Measurements from ENCODE around the gene LSG1.
"Not testable (repeated sequence)": the region's sequence is repeated elsewhere in the genome, so short reads cannot be mapped to it uniquely, and the experiment has no call there.

The LSG1 gene

GRCh38 chr3:194654443-194654842 lies 17.5 kb downstream of the LSG1 start:
- Mint-ChIP-seq H3K9me3 (no peaks in the 10 kb centered on the region), H3K36me3 (ENCODE audit: low read depth) (peaks cover 57% of the 10 kb centered on the region), H3K27ac (peak overlapping the region; percentile 86), H3K27me3 (ENCODE audit: low read depth) (no peaks in the 10 kb centered on the region), H3K4me3 (peak overlapping the region; percentile 70), H3K4me1 (ENCODE audit: low read depth) (peaks cover 24% of the 10 kb centered on the region)

GRCh38 chr3:194647747-194648146 lies 24.2 kb downstream of the LSG1 start:
- no peak overlapping the region for H3K4me3 Mint-ChIP-seq
- H3K4me1 Mint-ChIP-seq (ENCODE audit: low read depth) = no peaks in the 10 kb centered on the region
- H3K9me3 Mint-ChIP-seq = no peaks in the 10 kb centered on the region
- H3K36me3 Mint-ChIP-seq (ENCODE audit: low read depth) = peaks cover 47% of the 10 kb centered on the region
- no peaks in the 10 kb centered on the region for H3K27me3 Mint-ChIP-seq (ENCODE audit: low read depth)
- H3K27ac Mint-ChIP-seq = no peak overlapping the region

DNA sequence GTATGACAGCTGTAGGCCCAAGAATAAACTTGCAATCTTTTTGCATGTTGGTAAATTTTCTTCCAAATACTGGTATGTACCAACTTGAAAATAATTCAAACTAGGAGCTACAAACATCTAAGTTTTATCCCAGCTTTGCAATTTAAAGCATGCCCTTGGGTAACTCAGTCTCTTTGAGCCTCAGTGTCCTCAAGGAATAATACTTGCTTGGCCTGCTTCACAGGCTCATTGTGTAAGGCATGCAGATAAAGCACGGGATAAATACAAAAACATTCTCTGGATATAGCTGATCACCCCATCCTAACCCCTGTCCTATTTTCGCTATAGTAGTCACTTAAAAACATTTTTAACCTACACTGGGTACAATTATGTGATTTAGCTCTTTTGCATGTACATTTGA lies 29.2 kb downstream of the LSG1 start:
- Mint-ChIP-seq H3K36me3 (ENCODE audit: low read depth) (peaks cover 44% of the 10 kb centered on the region), H3K27ac (no peak overlapping the region), H3K4me3 (no peak overlapping the region), H3K9me3 (no peaks in the 10 kb centered on the region), H3K27me3 (ENCODE audit: low read depth) (no peaks in the 10 kb centered on the region), H3K4me1 (ENCODE audit: low read depth) (no peaks in the 10 kb centered on the region)

DNA sequence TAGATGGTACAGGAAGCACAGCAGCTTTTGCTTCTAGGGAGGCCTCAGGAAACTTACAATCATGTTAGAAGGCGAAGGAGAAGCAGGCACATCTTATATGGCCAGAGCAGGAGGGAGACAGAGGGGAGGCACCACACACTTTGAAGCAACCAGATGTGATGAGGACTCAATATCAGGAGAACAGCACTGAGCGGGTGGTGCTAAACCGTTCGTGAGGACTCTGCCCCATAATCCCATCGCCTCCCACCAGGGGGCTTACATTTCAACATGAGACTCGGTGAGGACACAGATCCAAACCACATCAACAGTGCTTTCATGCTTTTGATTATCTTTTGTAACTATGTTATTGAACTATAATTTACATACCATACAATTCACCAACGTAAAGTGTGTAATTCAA lies 31.2 kb downstream of the LSG1 start:
- Mint-ChIP-seq H3K9me3 (no peaks in the 10 kb centered on the region), H3K27ac (no peak overlapping the region), H3K36me3 (ENCODE audit: low read depth) (peaks cover 37% of the 10 kb centered on the region), H3K27me3 (ENCODE audit: low read depth) (no peaks in the 10 kb centered on the region), H3K4me1 (ENCODE audit: low read depth) (no peaks in the 10 kb centered on the region), H3K4me3 (no peak overlapping the region)

GRCh38 chr3:194638991-194639605 lies 32.9 kb downstream of the LSG1 start:
- Mint-ChIP-seq H3K4me3 (no peak overlapping the region), H3K27ac (no peak overlapping the region), H3K27me3 (ENCODE audit: low read depth) (no peaks in the 10 kb centered on the region), H3K36me3 (ENCODE audit: low read depth) (peaks cover 26% of the 10 kb centered on the region), H3K4me1 (ENCODE audit: low read depth) (no peaks in the 10 kb centered on the region), H3K9me3 (no peaks in the 10 kb centered on the region)

- Mint-ChIP-seq H3K9me3 (no peaks in the 10 kb centered on the region), H3K4me1 (ENCODE audit: low read depth) (no peaks in the 10 kb centered on the region), H3K4me3 (no peak overlapping the region), H3K27me3 (ENCODE audit: low read depth) (no peaks in the 10 kb centered on the region), H3K36me3 (ENCODE audit: low read depth) (peaks cover 22% of the 10 kb centered on the region), H3K27ac (no peak overlapping the region)
Observed at GRCh38 chr3:194637541-194638400, 34.2 kb downstream of the LSG1 start.

- Mint-ChIP-seq H3K4me1 (ENCODE audit: low read depth) (peaks cover 2% of the 10 kb centered on the region), H3K9me3 (no peaks in the 10 kb centered on the region), H3K27ac (no peak overlapping the region), H3K36me3 (ENCODE audit: low read depth) (peaks cover 18% of the 10 kb centered on the region), H3K4me3 (no peak overlapping the region), H3K27me3 (ENCODE audit: low read depth) (no peaks in the 10 kb centered on the region)
Observed at GRCh38 chr3:194637066-194637465, 34.9 kb downstream of the LSG1 start.

- H3K27me3 Mint-ChIP-seq (ENCODE audit: low read depth) = no peaks in the 10 kb centered on the region
- H3K27ac Mint-ChIP-seq = no peak within 1 kb of the TSS
- H3K9me3 Mint-ChIP-seq = peaks cover 3% of the 10 kb centered on the region
- H3K36me3 Mint-ChIP-seq (ENCODE audit: low read depth) = no peaks in the 10 kb centered on the region
- peak within 1 kb of the TSS; percentile 78 for H3K4me3 Mint-ChIP-seq
- H3K4me1 Mint-ChIP-seq (ENCODE audit: low read depth) = peaks cover 2% of the 10 kb centered on the region
Observed at GRCh38 chr3:194633349-194634004, 38.5 kb downstream of the LSG1 start, which contains the start of gene TMEM44. Gene TMEM44, minus strand, starts transcription at chr3:194633419. Its CDS starts 204 bp downstream, at chr3:194633215.

DNA sequence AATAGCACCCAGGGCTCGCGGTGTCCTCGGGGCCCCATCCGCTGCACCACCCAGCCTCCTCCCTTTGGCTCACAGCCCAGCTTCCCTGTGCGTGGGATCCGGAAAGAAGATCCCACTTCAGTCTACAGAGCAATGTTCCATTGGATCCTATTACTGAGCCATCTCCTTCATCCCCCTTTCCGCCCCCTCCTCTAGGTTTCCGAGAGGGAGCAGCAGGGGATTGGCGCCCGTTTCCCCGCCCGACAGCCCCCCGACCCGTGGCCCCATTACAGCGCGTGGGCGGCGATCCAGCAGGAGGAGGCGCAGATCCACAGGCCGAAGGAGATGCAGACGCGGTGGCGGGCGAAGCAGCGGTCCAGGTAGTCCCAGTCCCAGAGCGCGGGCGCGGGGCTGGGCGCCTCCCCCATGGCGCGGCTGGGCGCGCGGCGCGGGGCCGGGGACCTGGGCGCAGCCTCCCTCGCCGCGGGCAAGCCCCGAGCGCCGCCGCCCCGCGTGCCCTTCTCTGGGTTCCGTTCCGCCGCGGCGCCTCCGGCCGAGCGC lies 39.1 kb downstream of the LSG1 start:
- H3K4me1 Mint-ChIP-seq (ENCODE audit: low read depth) = peaks cover 2% of the 10 kb centered on the region
- peaks cover 3% of the 10 kb centered on the region for H3K9me3 Mint-ChIP-seq
- H3K36me3 Mint-ChIP-seq (ENCODE audit: low read depth) = no peaks in the 10 kb centered on the region
- no peaks in the 10 kb centered on the region for H3K27me3 Mint-ChIP-seq (ENCODE audit: low read depth)
- H3K27ac Mint-ChIP-seq = no peak overlapping the region
- H3K4me3 Mint-ChIP-seq = peak overlapping the region; percentile 78

- Mint-ChIP-seq H3K36me3 (ENCODE audit: low read depth) (no peaks in the 10 kb centered on the region), H3K27ac (no peak overlapping the region), H3K9me3 (peaks cover 3% of the 10 kb centered on the region), H3K4me3 (peak overlapping the region; percentile 78), H3K4me1 (ENCODE audit: low read depth) (peaks cover 2% of the 10 kb centered on the region), H3K27me3 (ENCODE audit: low read depth) (no peaks in the 10 kb centered on the region)
Observed at GRCh38 chr3:194632226-194632808, 39.7 kb downstream of the LSG1 start.

GRCh38 chr3:194631696-194632095 lies 40.3 kb downstream of the LSG1 start:
- Mint-ChIP-seq H3K9me3 (peaks cover 3% of the 10 kb centered on the region), H3K4me3 (no peak overlapping the region), H3K36me3 (ENCODE audit: low read depth) (no peaks in the 10 kb centered on the region), H3K27ac (no peak overlapping the region), H3K4me1 (ENCODE audit: low read depth) (peaks cover 2% of the 10 kb centered on the region), H3K27me3 (ENCODE audit: low read depth) (no peaks in the 10 kb centered on the region)

GRCh38 chr3:194630681-194631080 lies 41.3 kb downstream of the LSG1 start:
- H3K27me3 Mint-ChIP-seq (ENCODE audit: low read depth); H3K27ac Mint-ChIP-seq; H3K4me3 Mint-ChIP-seq; H3K9me3 Mint-ChIP-seq; H3K36me3 Mint-ChIP-seq (ENCODE audit: low read depth); H3K4me1 Mint-ChIP-seq (ENCODE audit: low read depth): not testable (repeated sequence)

- no peak overlapping the region for H3K4me3 Mint-ChIP-seq
- H3K4me1 Mint-ChIP-seq (ENCODE audit: low read depth) = no peaks in the 10 kb centered on the region
- H3K36me3 Mint-ChIP-seq (ENCODE audit: low read depth) = no peaks in the 10 kb centered on the region
- peaks cover 3% of the 10 kb centered on the region for H3K9me3 Mint-ChIP-seq
- H3K27ac Mint-ChIP-seq = no peak overlapping the region
- no peaks in the 10 kb centered on the region for H3K27me3 Mint-ChIP-seq (ENCODE audit: low read depth)
Observed at GRCh38 chr3:194624956-194625355, 47.0 kb downstream of the LSG1 start.

DNA sequence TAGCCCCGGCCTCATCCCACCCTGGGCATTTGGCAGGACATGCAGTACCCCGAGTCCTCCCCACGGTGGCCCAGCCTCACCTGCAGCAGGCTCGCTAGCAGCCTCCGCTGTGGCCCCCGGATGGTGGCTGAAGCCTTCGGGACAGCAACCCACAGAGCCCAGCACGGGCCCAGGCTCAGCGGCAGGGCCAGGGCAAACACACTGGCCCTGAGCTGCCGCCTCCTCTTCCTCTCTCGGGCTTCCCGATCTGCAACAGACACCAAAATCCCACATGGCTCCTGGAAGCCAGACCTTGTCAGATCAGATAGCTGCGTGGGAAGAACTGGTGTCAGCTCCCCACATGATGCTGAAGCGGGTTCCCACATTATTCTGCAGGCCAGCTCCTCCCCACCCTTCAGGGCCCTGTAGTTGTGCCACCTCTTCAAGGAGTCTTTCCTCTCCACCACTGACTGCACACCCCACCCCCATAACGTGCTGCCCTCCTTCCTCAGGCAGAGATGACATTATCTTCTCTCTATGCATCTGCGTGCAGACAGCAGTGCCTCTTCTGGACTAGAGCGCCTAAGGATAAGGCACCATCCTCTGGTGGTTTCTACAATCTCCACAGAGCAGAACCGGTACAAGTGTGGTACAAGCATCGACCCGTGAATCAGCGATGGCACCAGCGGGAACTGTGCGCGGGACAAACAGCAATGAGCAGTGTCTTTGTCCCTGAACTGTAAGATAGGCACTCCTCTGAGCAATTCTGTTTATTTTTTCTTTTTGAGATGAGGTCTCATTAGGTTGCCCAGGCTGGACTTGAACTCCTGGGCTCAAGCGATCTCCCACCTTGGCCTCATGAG lies 48.3 kb downstream of the LSG1 start:
- H3K27ac Mint-ChIP-seq = no peak overlapping the region
- H3K9me3 Mint-ChIP-seq = no peaks in the 10 kb centered on the region
- no peaks in the 10 kb centered on the region for H3K27me3 Mint-ChIP-seq (ENCODE audit: low read depth)
- H3K4me3 Mint-ChIP-seq = no peak overlapping the region
- H3K36me3 Mint-ChIP-seq (ENCODE audit: low read depth) = no peaks in the 10 kb centered on the region
- no peaks in the 10 kb centered on the region for H3K4me1 Mint-ChIP-seq (ENCODE audit: low read depth)
